ENCODE measurements around the gene DEUP1. TPM values are rescaled to one million over a fixed set of nuclear protein-coding genes. Genes with fewer than 3 reads are reported as not detected.

Gene DEUP1
- total RNA-seq, 4 donors from 2014 or later, result not detected

DNA sequence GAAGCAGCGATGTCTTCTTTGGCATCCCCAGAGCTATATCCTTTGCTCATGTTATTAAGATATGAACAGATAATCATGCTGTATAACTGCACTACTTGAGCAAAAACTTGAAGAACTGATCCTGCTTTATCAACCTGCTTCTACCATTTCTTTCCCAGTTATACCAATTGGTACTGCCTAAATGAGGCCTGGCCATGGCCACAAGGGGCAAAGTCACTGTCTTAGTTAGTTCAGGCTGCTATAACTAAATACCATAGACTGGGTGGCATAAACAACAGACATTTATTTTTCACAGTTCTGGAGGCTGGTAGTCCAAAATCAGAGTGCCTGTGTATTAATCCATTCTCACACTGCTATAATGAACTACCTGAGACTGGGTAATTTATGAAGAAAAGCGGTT, 37.5 kb downstream of the DEUP1 start:
- Histone ChIP-seq H3K4me1 (no peaks in the 10 kb centered on the region), H3K27ac (no peak overlapping the region), H3K27me3 (no peaks in the 10 kb centered on the region), H3K4me3 (no peak overlapping the region), H3K36me3 (no peaks in the 10 kb centered on the region), H3K9me3 (no peaks in the 10 kb centered on the region)
- intact Hi-C loops (cut with DNase I; ENCODE audit: low total_unique reads), result no loop called here
- ATAC-seq, result no peak
- in situ Hi-C loops (cut with MboI; ENCODE audit: low sequenced_read_pairs in 4 of 4), result no loop called here
- no peak for TF ChIP-seq POLR2A (IDR thresholded peaks at IDR 0.05)
- TF ChIP-seq, protein P1, sequence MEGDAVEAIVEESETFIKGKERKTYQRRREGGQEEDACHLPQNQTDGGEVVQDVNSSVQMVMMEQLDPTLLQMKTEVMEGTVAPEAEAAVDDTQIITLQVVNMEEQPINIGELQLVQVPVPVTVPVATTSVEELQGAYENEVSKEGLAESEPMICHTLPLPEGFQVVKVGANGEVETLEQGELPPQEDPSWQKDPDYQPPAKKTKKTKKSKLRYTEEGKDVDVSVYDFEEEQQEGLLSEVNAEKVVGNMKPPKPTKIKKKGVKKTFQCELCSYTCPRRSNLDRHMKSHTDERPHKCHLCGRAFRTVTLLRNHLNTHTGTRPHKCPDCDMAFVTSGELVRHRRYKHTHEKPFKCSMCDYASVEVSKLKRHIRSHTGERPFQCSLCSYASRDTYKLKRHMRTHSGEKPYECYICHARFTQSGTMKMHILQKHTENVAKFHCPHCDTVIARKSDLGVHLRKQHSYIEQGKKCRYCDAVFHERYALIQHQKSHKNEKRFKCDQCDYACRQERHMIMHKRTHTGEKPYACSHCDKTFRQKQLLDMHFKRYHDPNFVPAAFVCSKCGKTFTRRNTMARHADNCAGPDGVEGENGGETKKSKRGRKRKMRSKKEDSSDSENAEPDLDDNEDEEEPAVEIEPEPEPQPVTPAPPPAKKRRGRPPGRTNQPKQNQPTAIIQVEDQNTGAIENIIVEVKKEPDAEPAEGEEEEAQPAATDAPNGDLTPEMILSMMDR (IDR thresholded peaks at IDR 0.05 in 4 of 5, conservative IDR thresholded peaks at IDR 0.05 in 1 of 5), result no peak
- DNase-seq, result no peak

DNA sequence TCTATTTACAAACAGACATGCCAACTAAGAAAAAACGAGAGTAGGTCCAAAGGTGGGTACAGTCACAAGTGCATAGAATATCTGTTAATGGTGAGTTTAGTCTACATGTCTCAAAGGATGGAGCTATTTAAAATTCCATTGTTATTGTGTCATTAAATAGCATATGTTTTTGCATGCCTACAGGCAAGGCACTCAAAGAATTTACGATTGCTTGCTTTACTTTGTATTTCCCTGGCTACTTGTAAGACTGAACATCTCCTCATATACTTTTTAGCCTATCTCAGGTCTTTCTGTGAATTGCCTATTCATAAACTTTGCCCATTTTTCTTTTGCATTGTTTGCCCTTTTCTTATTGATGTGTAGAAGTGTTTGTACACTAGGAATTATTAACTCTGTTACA, 39.7 kb downstream of the DEUP1 start:
- Histone ChIP-seq H3K36me3 (no peaks in the 10 kb centered on the region), H3K4me1 (no peaks in the 10 kb centered on the region), H3K9me3 (no peaks in the 10 kb centered on the region), H3K4me3 (no peak overlapping the region), H3K27me3 (no peaks in the 10 kb centered on the region), H3K27ac (no peak overlapping the region)
- in situ Hi-C loops (cut with MboI; ENCODE audit: low sequenced_read_pairs in 4 of 4) (no loop called here), intact Hi-C loops (cut with DNase I; ENCODE audit: low total_unique reads) (no loop called here)
- ATAC-seq, result no peak
- TF ChIP-seq, protein P1 (IDR thresholded peaks at IDR 0.05 in 4 of 5, conservative IDR thresholded peaks at IDR 0.05 in 1 of 5), result no peak
- no peak for TF ChIP-seq POLR2A (IDR thresholded peaks at IDR 0.05)
- no peak for DNase-seq

DNA sequence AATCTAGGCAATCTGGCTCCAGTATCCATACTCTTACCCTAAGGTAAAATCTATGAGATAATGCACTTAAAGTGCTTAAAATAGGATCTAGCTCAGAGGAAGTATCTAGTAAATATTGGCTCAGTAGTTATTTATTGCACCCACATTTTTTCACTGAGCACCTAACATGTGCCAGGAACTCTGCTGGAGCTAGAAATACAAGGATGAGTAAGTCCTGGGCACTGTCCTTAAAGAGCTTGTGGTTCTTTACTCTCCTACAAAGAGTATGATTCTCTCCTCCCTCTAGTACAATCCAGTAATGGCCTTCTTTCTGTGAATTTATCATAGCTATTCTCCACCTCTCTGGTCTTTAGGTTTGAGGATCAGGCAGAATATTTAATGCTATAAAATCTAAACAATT, 59.2 kb downstream of the DEUP1 start:
- H3K27ac ChIP-seq, result no peak overlapping the region
- H3K4me3 ChIP-seq, result no peak overlapping the region
- intact Hi-C loops (cut with DNase I; ENCODE audit: low total_unique reads), result no loop called here
- in situ Hi-C loops (cut with MboI; ENCODE audit: low sequenced_read_pairs in 4 of 4), result no loop called here
- H3K36me3 ChIP-seq, result no peaks in the 10 kb centered on the region
- H3K9me3 ChIP-seq, result no peaks in the 10 kb centered on the region
- no peak for TF ChIP-seq POLR2A (IDR thresholded peaks at IDR 0.05)
- TF ChIP-seq, protein P1 (IDR thresholded peaks at IDR 0.05 in 4 of 5, conservative IDR thresholded peaks at IDR 0.05 in 1 of 5), result no peak
- H3K27me3 ChIP-seq, result no peaks in the 10 kb centered on the region
- no peak for DNase-seq
- no peaks in the 10 kb centered on the region for H3K4me1 ChIP-seq
- ATAC-seq, result no peak

DNA sequence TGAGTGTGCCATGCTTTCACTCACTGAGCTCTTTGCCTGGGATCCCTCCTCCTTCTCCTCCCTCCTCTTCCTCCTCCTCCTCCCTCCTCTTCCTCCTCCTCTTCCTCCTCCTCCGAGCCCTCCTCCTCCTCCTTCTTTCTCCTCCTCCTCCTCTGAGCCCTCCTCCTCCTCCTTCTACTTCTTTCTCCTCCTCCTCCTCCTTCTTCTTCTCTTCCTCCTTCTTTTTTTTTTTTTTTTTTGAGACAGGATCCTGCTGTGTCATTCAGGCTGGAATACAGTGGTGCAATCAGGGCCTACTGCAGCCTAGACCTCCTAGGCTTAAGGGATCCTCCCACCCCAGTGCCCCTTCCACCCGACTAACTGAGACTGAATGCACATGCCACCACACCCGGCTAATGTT, 62.3 kb downstream of the DEUP1 start:
- H3K9me3 ChIP-seq, result no peaks in the 10 kb centered on the region
- DNase-seq (no peak), ATAC-seq (no peak)
- in situ Hi-C loops (cut with MboI; ENCODE audit: low sequenced_read_pairs in 4 of 4), result no loop called here
- TF ChIP-seq, protein P1 (IDR thresholded peaks at IDR 0.05 in 4 of 5, conservative IDR thresholded peaks at IDR 0.05 in 1 of 5), result no peak
- TF ChIP-seq POLR2A (IDR thresholded peaks at IDR 0.05), result no peak
- H3K27me3 ChIP-seq, result no peaks in the 10 kb centered on the region
- no peak overlapping the region for H3K27ac ChIP-seq
- no peak overlapping the region for H3K4me3 ChIP-seq
- no peaks in the 10 kb centered on the region for H3K36me3 ChIP-seq
- H3K4me1 ChIP-seq, result no peaks in the 10 kb centered on the region
- intact Hi-C loops (cut with DNase I; ENCODE audit: low total_unique reads), result no loop called here

DNA sequence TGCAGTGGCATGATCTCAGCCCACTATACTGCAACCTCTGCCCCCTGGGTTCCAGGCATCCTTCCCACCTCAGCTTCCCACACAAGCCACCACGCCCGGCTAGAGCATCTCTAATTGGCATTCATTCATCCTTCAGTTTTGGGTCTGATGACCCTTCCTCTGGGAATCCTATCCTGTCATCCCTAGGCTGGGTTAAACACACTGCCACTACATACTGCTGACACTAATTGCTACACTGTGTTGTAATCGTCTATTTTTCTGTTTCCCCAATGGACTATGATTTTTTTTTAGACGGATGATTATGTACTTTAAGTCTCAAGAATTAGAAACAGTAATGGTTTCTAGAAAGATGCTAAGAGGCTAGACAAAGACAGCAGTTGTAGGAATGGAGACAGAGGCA, 62.8 kb downstream of the DEUP1 start:
- Histone ChIP-seq H3K9me3 (no peaks in the 10 kb centered on the region), H3K27ac (no peak overlapping the region), H3K36me3 (no peaks in the 10 kb centered on the region), H3K27me3 (no peaks in the 10 kb centered on the region), H3K4me1 (no peaks in the 10 kb centered on the region), H3K4me3 (no peak overlapping the region)
- intact Hi-C loops (cut with DNase I; ENCODE audit: low total_unique reads), result no loop called here
- in situ Hi-C loops (cut with MboI; ENCODE audit: low sequenced_read_pairs in 4 of 4), result no loop called here
- ATAC-seq (no peak), DNase-seq (no peak)
- TF ChIP-seq POLR2A (IDR thresholded peaks at IDR 0.05), result no peak
- TF ChIP-seq, protein P1 (IDR thresholded peaks at IDR 0.05 in 4 of 5, conservative IDR thresholded peaks at IDR 0.05 in 1 of 5), result no peak
